CD4-positive, alpha-beta T cell treated with Interferon alpha-2 for 1 hour (primary cell): Measurements from ENCODE around the gene TNFSF13.
"Not testable (repeated sequence)": the region's sequence is repeated elsewhere in the genome, so short reads cannot be mapped to it uniquely, and the experiment has no call there.

Experiments
- DNase-seq, 2 donors: peaks; one replicate each; pipeline ENCODE4 v3.0.0-alpha.2; 2020 to 2022

Gene TNFSF13

GRCh38 chr17:7592422-7593021, 34.0 kb downstream of the TNFSF13 start:
- DNase-seq = no peak

GRCh38 chr17:7593296-7593695, 34.7 kb downstream of the TNFSF13 start:
- no peak for DNase-seq

- not testable (repeated sequence) for DNase-seq
Measured at GRCh38 chr17:7597561-7597960, 39.0 kb downstream of the TNFSF13 start.

- DNase-seq = no peak
Measured at GRCh38 chr17:7606280-7606679, 47.7 kb downstream of the TNFSF13 start.

- DNase-seq = no peak
Measured at GRCh38 chr17:7610641-7611040, 52.1 kb downstream of the TNFSF13 start.
